ENCODE measurements around the gene NEURL1B.
A peak's percentile ranks its signal among the peaks of the same experiment; 100 is the strongest.
"Not testable (repeated sequence)": the region's sequence is repeated elsewhere in the genome, so short reads cannot be mapped to it uniquely, and the experiment has no call there.

NEURL1B gene

DNA sequence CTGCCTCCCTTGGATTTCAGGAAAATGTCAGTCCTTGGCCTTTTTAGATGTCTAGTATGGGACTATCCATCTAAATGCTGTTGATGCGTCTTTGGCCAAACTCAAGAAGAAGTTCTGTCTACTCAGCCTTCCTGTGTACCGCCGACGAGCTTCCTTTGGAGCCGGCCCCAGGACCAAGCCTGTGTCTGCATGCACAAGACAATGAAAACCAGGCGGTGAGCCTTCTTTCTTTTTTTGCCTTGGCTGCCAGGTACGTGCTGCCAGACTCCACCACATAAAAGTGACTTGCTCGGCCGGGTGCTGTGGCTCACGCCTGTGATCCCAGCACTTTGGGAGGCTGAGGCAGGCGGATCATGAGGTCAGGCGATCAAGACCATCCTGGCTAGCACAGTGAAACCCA, 6.0 kb upstream of the NEURL1B start:
- DNase-seq = no peak

DNA sequence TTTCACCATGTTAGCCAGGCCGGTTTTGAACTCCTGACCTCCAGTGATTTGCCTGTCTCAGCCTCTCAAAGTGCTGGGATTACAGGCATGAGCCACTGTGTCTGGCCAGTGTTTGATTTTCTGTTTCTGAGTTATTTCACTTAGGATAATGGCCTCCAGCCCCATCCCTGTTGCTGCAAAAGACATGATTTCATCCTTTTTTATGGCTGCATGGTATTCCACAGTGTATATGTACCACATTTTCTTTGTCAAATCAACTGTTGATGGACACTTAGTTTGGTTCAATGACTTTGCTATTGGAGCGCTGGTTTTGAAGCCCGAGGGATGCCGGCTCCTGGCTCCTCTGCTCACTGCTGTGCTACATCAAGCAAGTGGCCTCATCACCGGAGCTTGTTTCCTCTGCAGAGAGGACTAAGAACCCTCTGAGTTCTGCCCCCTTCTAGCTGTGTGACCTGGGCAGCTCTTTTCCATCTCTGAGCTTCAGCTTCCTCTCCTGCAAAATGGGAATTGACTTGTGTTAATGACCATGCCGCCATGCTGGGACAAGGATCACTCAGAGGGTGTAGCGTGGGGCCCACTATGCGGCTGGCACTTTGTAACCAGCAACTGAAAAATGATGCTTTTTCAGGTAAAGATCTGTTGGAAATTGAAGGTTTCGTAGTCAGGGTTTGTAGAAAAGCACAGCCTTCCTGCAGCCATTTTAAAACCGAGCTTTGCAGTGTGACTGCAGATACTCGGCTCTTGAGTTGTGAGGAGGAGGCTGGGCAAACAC, 4.6 kb upstream of the NEURL1B start:
- DNase-seq = no peak

GRCh38 chr5:172637110-172637580, 3.9 kb upstream of the NEURL1B start:
- no peak for DNase-seq

DNA sequence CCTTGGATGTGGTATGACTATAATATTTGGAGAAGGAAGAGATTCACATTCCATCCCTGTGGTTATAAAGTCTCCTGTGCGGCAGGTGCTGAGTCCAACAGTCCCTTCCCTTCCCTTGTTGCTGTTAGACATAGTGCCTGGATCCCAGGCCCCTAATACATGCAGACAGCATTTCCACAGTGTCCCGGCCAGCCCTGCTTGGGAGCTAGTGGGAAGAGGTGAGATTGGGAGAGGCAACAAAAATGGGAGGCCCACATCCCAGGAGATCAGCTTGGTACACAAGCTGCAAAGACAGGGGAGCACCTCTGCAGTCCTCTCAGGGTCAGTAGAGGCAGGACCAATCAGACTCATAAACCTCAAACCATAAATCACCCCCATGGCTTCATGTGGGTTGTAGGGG, 3.3 kb upstream of the NEURL1B start:
- no peak for DNase-seq

- no peak for DNase-seq
Measured at GRCh38 chr5:172638209-172638768, 2.8 kb upstream of the NEURL1B start.

- no peak for DNase-seq
Measured at GRCh38 chr5:172640139-172640538, 924 bp upstream of the NEURL1B start.

- DNase-seq = peak; percentile 29
Measured at GRCh38 chr5:172641359-172642050, 442 bp downstream of the NEURL1B start.

GRCh38 chr5:172642051-172642409, 967 bp downstream of the NEURL1B start:
- no peak for DNase-seq

DNA sequence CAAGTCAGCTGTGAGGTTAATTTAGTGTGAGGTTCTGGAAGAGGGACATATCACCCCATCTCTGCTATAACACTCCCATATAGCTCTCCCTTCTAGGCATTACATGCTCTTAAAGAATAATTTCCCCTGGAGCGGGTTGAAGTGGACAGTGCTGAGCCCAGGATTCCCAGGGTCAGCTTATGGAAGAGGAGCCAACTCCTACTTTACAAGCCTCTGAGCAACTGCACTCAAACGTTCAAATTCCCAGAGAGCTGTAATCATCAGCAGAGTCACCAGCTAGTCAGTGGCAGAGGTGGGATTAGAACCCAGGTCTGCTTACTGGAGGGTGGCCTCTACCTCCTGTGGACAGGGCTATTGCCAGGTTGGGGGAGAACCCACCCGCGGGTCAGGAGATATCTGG, 1.4 kb downstream of the NEURL1B start:
- no peak for DNase-seq

DNA sequence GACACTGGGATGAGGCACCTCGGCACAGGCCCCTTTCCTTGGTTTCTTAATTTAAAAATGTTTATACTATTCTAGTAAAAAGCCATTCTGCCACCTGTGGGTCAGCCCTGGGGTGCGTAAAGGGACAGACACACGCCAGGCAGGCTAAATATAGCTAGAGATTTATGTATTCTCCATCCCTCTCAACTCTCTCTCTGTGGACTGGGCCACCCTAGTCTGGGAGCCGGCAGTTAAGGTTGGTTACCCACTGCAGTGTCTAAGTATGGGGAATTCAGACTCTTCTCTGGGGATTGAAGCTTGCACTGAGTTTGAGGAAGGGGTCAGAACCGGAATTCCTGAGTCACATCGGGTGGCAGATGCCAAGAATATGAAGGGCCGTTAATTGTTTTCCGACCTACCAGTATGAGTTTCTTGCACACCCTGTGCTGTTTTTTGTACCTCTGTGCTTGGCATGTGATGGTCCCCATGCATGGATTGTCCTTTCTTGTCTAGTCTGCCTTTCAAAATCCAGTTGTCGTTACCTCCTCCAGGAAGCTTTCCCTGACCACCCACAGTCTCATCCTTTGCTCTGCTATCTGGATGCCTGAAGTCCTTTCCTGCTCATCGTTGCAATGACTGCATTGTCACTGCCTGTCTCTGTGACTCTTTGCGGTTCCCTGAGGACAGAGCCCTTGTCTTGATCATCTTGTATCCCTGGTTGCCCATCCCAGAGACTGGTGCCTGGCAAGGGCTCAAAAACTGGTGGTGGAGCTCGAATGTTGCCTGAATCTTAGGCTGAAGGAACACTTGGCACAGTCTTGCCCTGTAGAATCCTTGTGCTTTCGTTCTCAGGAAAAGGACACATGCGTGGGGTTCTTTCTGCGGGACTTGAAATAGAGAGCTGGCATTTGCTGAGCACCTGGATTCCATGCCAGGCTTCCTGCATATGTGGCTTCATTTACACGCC, 2.1 kb downstream of the NEURL1B start:
- DNase-seq = no peak

- DNase-seq = no peak
Measured at GRCh38 chr5:172644266-172644665, 3.2 kb downstream of the NEURL1B start.

- no peak for DNase-seq
Measured at GRCh38 chr5:172644711-172645110, 3.6 kb downstream of the NEURL1B start.

DNA sequence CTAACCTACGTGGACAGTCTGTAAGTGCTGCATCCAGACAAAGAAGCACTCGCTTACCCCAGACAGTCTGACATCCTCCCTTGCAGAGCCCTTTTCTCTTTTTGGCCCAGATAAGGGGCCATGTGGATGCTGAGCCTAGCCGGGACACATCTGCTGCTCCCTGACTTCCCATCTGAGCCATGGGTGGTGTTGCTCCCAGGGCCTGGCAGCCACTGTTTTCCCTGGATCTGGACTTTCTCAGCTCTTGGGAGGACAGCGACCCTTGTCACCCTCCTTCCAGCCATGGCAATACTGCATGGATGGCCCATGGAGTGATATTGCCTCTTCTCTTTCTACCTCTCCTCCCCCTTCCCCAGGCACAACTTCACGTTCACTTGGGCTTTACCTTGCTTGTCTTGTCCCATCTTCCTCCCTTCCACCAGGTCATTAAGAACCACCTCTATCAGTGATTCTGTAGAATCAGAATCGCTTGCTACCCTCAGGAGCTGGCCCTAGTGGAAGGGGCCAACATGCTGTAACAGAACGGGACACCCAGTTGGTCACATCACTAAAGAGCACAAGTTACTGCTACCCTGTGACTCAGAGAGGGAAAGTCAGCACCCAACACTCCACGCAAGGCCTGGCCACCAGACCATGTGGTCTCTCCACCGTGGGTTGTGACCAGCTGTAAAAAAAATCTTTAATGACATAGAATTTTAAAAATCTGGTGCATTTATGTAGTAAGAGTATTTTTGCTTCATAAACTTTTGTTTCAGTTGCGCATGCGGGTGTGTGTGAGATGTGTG, 4.4 kb downstream of the NEURL1B start:
- no peak for DNase-seq

DNA sequence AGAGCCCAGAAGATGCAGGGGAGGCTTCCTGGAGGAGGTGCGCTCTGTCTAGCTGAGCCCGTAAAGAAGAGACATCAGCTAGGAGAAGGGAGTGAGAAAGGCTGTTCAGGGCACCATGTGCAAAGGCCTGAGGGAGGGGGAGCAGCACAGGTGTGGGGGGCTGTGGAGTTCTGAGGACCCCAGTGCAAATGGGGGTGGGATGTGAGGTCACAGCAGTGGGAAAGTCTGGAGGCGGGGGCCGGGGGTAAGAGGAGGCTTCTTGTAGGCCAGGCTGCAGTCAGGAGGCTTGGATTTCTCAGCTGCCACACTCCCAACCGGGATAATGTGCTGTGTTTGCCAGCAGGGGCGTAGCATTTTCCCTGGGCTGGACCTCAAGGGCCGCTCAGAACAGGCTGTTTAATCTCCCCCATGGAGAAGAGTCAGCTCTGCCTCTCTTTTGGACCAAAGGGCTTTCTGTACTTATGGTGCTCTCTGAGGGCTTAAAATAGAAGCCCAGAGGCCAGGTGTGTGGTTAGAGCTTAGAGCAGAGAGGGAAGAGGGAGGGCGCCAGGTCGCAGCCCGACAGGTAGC, 5.7 kb downstream of the NEURL1B start:
- no peak for DNase-seq

- no peak for DNase-seq
Measured at GRCh38 chr5:172647352-172648012, 6.4 kb downstream of the NEURL1B start.

GRCh38 chr5:172648013-172648381, 6.9 kb downstream of the NEURL1B start:
- no peak for DNase-seq

DNA sequence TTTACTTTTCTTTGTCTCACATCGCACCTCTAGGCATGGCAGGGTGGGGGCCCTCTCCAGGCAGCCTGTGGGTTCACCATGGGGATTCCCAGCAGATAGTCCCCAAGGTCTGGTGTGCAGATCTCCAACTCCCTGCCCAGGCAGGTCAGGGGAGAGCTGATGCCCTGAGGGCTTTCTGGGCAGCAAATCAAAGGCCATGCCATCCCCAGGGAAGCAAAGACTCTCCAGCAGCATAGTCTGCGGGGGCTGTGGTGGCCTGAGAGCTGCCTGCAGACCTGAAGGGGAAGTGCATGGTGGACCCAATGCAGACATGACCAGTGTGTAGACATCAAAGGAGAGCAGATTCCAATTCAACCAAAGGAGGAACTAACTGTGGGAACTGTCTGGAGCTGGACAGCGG, 7.7 kb downstream of the NEURL1B start:
- no peak for DNase-seq

DNA sequence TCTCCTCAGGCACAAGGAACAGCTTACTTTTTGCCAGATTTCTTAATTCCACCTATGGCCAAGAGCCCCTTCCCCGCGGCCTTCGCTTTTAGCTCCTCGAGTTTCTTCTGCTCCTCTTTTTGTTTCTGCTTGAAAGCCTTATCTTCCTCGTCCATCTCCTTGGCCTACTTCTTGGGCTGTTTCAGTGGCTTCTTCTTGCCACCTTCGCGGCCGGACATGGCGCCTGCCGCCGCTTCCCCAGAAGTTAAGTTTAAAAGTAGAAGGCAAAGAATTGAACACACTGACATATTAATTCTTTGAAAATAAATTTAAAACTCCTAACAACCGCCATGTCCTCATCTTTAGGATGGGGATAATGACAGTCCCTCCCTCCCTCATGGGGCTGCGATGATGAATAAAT, 15.4 kb downstream of the NEURL1B start:
- DNase-seq = not testable (repeated sequence)

GRCh38 chr5:172657524-172658233, 16.6 kb downstream of the NEURL1B start:
- not testable (repeated sequence) for DNase-seq

DNA sequence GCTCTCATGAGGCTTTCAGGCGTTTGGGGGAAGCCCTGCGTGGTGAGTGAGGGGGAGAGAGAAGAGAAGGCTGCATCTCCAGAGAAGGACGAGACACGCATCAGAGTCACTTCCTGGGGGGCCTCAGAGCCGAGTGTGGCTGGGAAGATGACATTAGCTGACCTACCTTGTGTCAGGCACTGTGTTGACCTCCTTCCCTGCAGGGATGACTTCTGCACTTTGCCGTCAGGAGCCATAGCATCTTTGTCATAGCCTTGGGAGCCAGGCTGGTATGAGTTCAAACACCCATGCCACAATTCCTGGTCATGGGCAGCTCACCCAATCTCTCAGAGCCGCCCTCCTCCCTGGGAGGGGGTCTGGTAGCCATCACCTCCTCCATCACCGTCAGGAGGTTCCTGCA, 17.3 kb downstream of the NEURL1B start:
- no peak for DNase-seq

Measured in NCI-H1092 treated with DMSO at 0.1 percent for 48 hours (cell line).